HepG2 (cell line): ENCODE measurements around the gene CLRN2. TPM values are rescaled to one million over a fixed set of nuclear protein-coding genes. Genes with fewer than 3 reads are reported as not detected.

Experiments
- CSRNP1 ChIP-seq: sonication (generic); formaldehyde crosslinking; IDR thresholded peaks from 2 replicates; pipeline ENCODE4 v1.8.1; 2023; ENCODE audit warnings: mild to moderate bottlenecking, missing genetic modification reagents
- FOXC1 ChIP-seq: sonication (generic); formaldehyde crosslinking; IDR thresholded peaks from 2 replicates; pipeline ENCODE4 v1.8.0; 2022; ENCODE audit warnings: mild to moderate bottlenecking, missing genetic modification reagents, borderline replicate concordance
- HDAC2 ChIP-seq: sonication (generic); formaldehyde crosslinking; IDR thresholded peaks from 2 replicates; pipeline ENCODE4 v1.4.0; 2020; ENCODE audit warnings: missing genetic modification reagents
- HNF4A ChIP-seq: sonication (generic); formaldehyde crosslinking; IDR thresholded peaks from 2 replicates; pipeline ENCODE4 v1.4.0; 2020; ENCODE audit warnings: missing genetic modification reagents
- IKZF4 ChIP-seq: sonication (generic); formaldehyde crosslinking; IDR thresholded peaks from 2 replicates; pipeline ENCODE4 v1.5.1; 2020; ENCODE audit warnings: borderline replicate concordance, mild to moderate bottlenecking, low read depth, missing genetic modification reagents; ENCODE audit errors: not compliant biosample characterization
- IRF9 ChIP-seq: sonication (generic); formaldehyde crosslinking; IDR thresholded peaks from 2 replicates; pipeline ENCODE4 v1.8.0; 2022; ENCODE audit warnings: missing genetic modification reagents, mild to moderate bottlenecking, borderline replicate concordance
- KIAA2018 ChIP-seq: sonication (generic); formaldehyde crosslinking; IDR thresholded peaks from 2 replicates; pipeline ENCODE4 v1.5.0; 2020; ENCODE audit warnings: mild to moderate bottlenecking, missing genetic modification reagents, borderline replicate concordance
- NRL ChIP-seq: sonication (generic); formaldehyde crosslinking; IDR thresholded peaks from 2 replicates; pipeline ENCODE4 v1.5.0; 2020; ENCODE audit warnings: missing genetic modification reagents, mild to moderate bottlenecking, moderate library complexity, borderline replicate concordance
- RNF2 ChIP-seq: fragments of 450-650 bp; conservative IDR thresholded peaks from 2 replicates; pipeline ENCODE4 v1.6.1; 2016; ENCODE audit warnings: low read depth
- SMC3 ChIP-seq: IDR thresholded peaks from 2 replicates; pipeline ENCODE4 v1.6.1; 2011; ENCODE audit warnings: low read length, improper control_type of control experiment
- SP5 ChIP-seq: IDR thresholded peaks from 2 replicates; pipeline ENCODE4 v1.6.1; 2016; ENCODE audit warnings: low read depth, borderline replicate concordance
- TFE3 ChIP-seq: IDR thresholded peaks from 2 replicates; pipeline ENCODE4 v1.6.1; 2016
- ZEB1 ChIP-seq: IDR thresholded peaks from 2 replicates; pipeline ENCODE4 v1.6.1; 2012; ENCODE audit warnings: mild to moderate bottlenecking, low read depth, inconsistent platforms; ENCODE audit not compliant: insufficient replicate concordance
- ZMYM2 ChIP-seq: sonication (generic); formaldehyde crosslinking; IDR thresholded peaks from 2 replicates; pipeline ENCODE4 v1.8.0; 2022; ENCODE audit warnings: mild to moderate bottlenecking, missing genetic modification reagents
- ZNF232 ChIP-seq: sonication (generic); formaldehyde crosslinking; IDR thresholded peaks from 2 replicates; pipeline ENCODE4 v1.4.0; 2020; ENCODE audit warnings: missing genetic modification reagents, borderline replicate concordance
- ZNF430 ChIP-seq: sonication (generic); formaldehyde crosslinking; IDR thresholded peaks from 2 replicates; pipeline ENCODE4 v1.9.0; 2021; ENCODE audit warnings: mild to moderate bottlenecking, missing genetic modification reagents
- ZNF44 ChIP-seq: sonication (generic); formaldehyde crosslinking; IDR thresholded peaks from 2 replicates; pipeline ENCODE4 v1.5.1; 2020; ENCODE audit warnings: mild to moderate bottlenecking, missing genetic modification reagents
- ZNF451 ChIP-seq: sonication (generic); formaldehyde crosslinking; IDR thresholded peaks from 2 replicates; pipeline ENCODE4 v1.5.0; 2020; ENCODE audit warnings: mild to moderate bottlenecking, missing genetic modification reagents
- ZNF761 ChIP-seq: sonication (generic); formaldehyde crosslinking; conservative IDR thresholded peaks from 2 replicates; pipeline ENCODE4 v1.4.0; 2020; ENCODE audit warnings: mild to moderate bottlenecking, missing genetic modification reagents
- polyA plus RNA-seq, 8 experiments: library from polyadenylated mRNA; depleted of rRNA in 3 of 8; stranded (reverse) in 7 of 8; unstranded in 1 of 8; fragments of >200 nt; fragmentation: Illumina TruSeq in 4 of 8; extraction: Trizol in 4 of 8; gene quantifications; 2 replicates each; pipeline versions ENCODE4 v1.2.1 to v1.2.3, GENCODE V29; 2011 to 2016; ENCODE audit warnings: low read depth in 4 of 8, missing spikeins in 1 of 8, mixed read lengths in 1 of 8; ENCODE audit not compliant: insufficient read depth in 1 of 8
- total RNA-seq, 5 experiments: library from RNA; depleted of rRNA; stranded (reverse); fragments of >200 nt; fragmentation: Illumina TruSeq; extraction: Trizol; gene quantifications; 2 replicates each; pipeline ENCODE4 v1.2.3, GENCODE V29; 2016; ENCODE audit warnings: low read depth in 1 of 5

CLRN2 gene
- total and polyA plus RNA-seq, 2 of the 13 experiments (the other 11 are each of a cell fraction or from before 2014, with no cell fraction given): not detected

GRCh38 chr4:17544205-17544604 is 29.2 kb downstream of the CLRN2 start (continued):
- TF ChIP-seq KIAA2018 (CRISPR knock-in tag): no peak
- TF ChIP-seq HDAC2: peak; percentile 83; the same call in 1 of the 2 replicates
- no peak for TF ChIP-seq ZNF44 (CRISPR knock-in tag)
- TF ChIP-seq SMC3: no peak
- TF ChIP-seq CSRNP1 (CRISPR knock-in tag): no peak
- no peak for TF ChIP-seq IKZF4
- no peak for TF ChIP-seq IRF9 (CRISPR knock-in tag)
- TF ChIP-seq NRL (CRISPR knock-in tag): no peak
- no peak for TF ChIP-seq ZMYM2 (CRISPR knock-in tag)
- no peak for TF ChIP-seq ZNF232 (CRISPR knock-in tag)
- peak; percentile 52; the same call in 1 of the 2 replicates for TF ChIP-seq TFE3
- peak; percentile 68 for TF ChIP-seq SP5 (CRISPR knock-in tag)
- TF ChIP-seq FOXC1 (CRISPR knock-in tag): no peak
- no peak for TF ChIP-seq RNF2
- TF ChIP-seq ZNF451 (CRISPR knock-in tag): no peak
- TF ChIP-seq ZNF430: no peak
- peak; percentile 17; the same call in 1 of the 2 replicates for TF ChIP-seq HNF4A (CRISPR knock-in tag)
- no peak for TF ChIP-seq ZNF761 (CRISPR knock-in tag)
- no peak for TF ChIP-seq ZEB1
